K562 (cell line): Measurements from ENCODE around the gene HSPA6.
"Not testable (repeated sequence)": the region's sequence is repeated elsewhere in the genome, so short reads cannot be mapped to it uniquely, and the experiment has no call there.

Experiments
- BRF1 ChIP-seq: IDR thresholded peaks from 3 replicates; pipeline ENCODE4 v1.6.1; 2011; ENCODE audit warnings: borderline replicate concordance, mild to moderate bottlenecking; ENCODE audit not compliant: insufficient read length; ENCODE audit errors: extremely low read depth
- CHD4 ChIP-seq: fragments of 200-600 bp; sonication (generic); IDR thresholded peaks from 3 replicates; pipeline ENCODE4 v1.6.1; 2012; ENCODE audit warnings: low read depth, mild to moderate bottlenecking, mixed read lengths, low read length, inconsistent platforms; ENCODE audit not compliant: insufficient read depth, insufficient replicate concordance, poor library complexity, severe bottlenecking
- CTCF ChIP-seq, 3 experiments: IDR thresholded peaks in 2 of 3; conservative IDR thresholded peaks in 1 of 3; 2 replicates each; pipeline ENCODE4 v1.5.1; 2011 to 2012; ENCODE audit warnings: low read length in 3 of 3, mild to moderate bottlenecking in 3 of 3, control low read depth in 2 of 3, improper control_type of control experiment in 1 of 3, inconsistent platforms in 1 of 3, low read depth in 1 of 3, mixed read lengths in 1 of 3, moderate library complexity in 1 of 3; ENCODE audit not compliant: insufficient read depth in 2 of 3
- HBP1 ChIP-seq: fragments of 450-650 bp; formaldehyde crosslinking; IDR thresholded peaks from 2 replicates; pipeline ENCODE4 v1.4.0; 2022; ENCODE audit warnings: missing genetic modification characterization
- JUN ChIP-seq, 2 experiments: sonication (generic) in 1 of 2; formaldehyde crosslinking in 1 of 2; IDR thresholded peaks; 2 replicates each; pipeline versions ENCODE4 v1.6.1 to v1.8.0; 2012 to 2022; ENCODE audit warnings: borderline replicate concordance in 2 of 2, mild to moderate bottlenecking in 2 of 2, improper control_type of control experiment in 1 of 2, low read depth in 1 of 2, low read length in 1 of 2, missing genetic modification reagents in 1 of 2

- TF ChIP-seq BRF1; HBP1 (CRISPR knock-in tag); CTCF (IDR thresholded peaks at IDR 0.05 in 2 of 3, conservative IDR thresholded peaks at IDR 0.05 in 1 of 3; ENCODE audit: insufficient read depth in 2 of 3, low read depth in 1 of 3, low read length in 3 of 3); JUN (IDR thresholded peaks at IDR 0.05; ENCODE audit: borderline replicate concordance, low read depth, low read length); JUN (CRISPR knock-in tag; IDR thresholded peaks at IDR 0.05; ENCODE audit: borderline replicate concordance); CHD4: not testable (repeated sequence)
These were observed 39.2 kb downstream of the HSPA6 start for GRCh38 chr1:161563522-161563921.
